Esophagus muscularis mucosa (tissue), 3 donors: Measurements from ENCODE around the gene FNDC7.

Experiments used
- CTCF ChIP-seq, 3 experiments: fragments of 200-600 bp in 2 of 3; fragments of 450-650 bp in 1 of 3; sonication (generic) in 2 of 3; IDR thresholded peaks; one replicate each; pipeline ENCODE4 v1.5.1; 2017 to 2019; ENCODE audit warnings: antibody characterized with exemption in 3 of 3, mild to moderate bottlenecking in 2 of 3, moderate library complexity in 1 of 3
- EP300 ChIP-seq: sonication (generic); formaldehyde crosslinking; IDR thresholded peaks from one replicate; pipeline ENCODE4 v1.6.1; 2017; ENCODE audit warnings: antibody characterized with exemption

DNA sequence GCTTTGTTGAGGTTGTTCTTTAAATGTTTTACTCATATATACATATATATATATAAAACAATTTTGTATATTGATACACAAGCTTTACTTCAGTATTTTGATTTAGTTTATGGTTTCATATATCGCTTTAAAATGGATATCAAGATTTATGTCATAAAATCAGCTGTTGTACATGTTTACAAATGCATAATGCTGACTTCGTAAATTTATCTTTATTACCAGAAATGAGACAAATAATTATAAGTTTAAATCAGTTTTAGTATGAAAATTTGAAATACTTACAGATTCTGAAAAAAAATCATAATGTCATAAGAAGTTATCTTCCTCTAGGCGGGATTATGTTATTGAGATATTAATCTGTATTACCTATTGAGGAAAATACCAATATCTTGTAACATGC lies 40.7 kb downstream of the FNDC7 start:
- no peak for TF ChIP-seq CTCF (IDR thresholded peaks at IDR 0.05)
- no peak for TF ChIP-seq EP300
